Body of pancreas (tissue), 4 donors: Measurements from ENCODE around the gene PLEKHG4B.

ENCODE experiments used
- POLR2A ChIP-seq, 3 donors: fragments of 450-650 bp; IDR thresholded peaks; one replicate each; pipeline ENCODE4 v1.6.1; 2016; ENCODE audit warnings: antibody characterized with exemption in 3 of 3, mild to moderate bottlenecking in 2 of 3
- TF ChIP-seq, protein P1 (sequence below), 7 experiments: fragments of 450-650 bp in 4 of 7; fragments of 200-600 bp in 3 of 7; sonication (generic) in 3 of 7; IDR thresholded peaks; one replicate each; pipeline ENCODE4 v1.5.1; 2016 to 2019; ENCODE audit warnings: antibody characterized with exemption in 7 of 7

DNA sequence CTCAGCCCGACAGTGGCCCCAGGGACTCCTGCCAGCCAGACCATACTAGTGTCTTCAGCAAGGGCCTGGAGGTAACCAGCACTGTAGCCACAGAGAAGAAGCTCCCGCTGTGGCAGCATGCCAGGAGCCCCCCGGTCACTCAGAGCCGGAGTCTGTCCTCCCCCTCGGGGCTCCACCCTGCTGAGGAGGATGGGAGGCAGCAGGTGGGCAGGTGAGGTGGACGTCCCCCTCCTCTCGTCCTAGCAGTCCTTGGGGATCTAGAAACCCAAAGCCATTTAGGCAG lies 71.3 kb downstream of the PLEKHG4B start:
- no peak for TF ChIP-seq POLR2A (IDR thresholded peaks at IDR 0.05)
- TF ChIP-seq, protein P1, sequence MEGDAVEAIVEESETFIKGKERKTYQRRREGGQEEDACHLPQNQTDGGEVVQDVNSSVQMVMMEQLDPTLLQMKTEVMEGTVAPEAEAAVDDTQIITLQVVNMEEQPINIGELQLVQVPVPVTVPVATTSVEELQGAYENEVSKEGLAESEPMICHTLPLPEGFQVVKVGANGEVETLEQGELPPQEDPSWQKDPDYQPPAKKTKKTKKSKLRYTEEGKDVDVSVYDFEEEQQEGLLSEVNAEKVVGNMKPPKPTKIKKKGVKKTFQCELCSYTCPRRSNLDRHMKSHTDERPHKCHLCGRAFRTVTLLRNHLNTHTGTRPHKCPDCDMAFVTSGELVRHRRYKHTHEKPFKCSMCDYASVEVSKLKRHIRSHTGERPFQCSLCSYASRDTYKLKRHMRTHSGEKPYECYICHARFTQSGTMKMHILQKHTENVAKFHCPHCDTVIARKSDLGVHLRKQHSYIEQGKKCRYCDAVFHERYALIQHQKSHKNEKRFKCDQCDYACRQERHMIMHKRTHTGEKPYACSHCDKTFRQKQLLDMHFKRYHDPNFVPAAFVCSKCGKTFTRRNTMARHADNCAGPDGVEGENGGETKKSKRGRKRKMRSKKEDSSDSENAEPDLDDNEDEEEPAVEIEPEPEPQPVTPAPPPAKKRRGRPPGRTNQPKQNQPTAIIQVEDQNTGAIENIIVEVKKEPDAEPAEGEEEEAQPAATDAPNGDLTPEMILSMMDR (IDR thresholded peaks at IDR 0.05) = no peak
